SH-SY5Y (cell line): ENCODE measurements around the gene PRR35.

ENCODE experiments used
- GATA2 ChIP-seq: IDR thresholded peaks from 2 replicates; pipeline ENCODE4 v1.6.1; 2011; ENCODE audit warnings: mild to moderate bottlenecking, low read depth, low read length
- GATA3 ChIP-seq: IDR thresholded peaks from 2 replicates; pipeline ENCODE4 v1.6.1; 2011; ENCODE audit warnings: low read depth, mild to moderate bottlenecking, low read length, moderate library complexity

DNA sequence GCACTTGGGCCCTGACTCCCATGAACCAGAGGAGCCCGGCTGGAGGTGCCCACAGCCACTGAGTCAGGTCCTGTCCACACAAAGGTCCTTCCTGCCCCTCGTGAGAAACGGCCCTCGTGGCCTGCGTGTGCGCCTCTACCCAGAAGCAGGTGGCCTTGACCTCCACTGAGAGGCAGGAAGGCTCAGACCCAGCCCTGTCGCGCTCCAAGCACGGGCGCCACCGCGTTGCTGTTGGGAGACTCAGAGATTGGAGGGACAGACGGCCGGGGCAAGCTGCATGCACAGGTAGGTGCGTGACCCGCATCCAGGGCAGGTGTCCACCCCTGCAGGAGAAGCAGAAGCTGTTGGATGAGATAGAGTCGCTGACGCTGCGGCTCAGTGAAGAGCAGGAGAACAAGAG is 40.8 kb upstream of the PRR35 start:
- TF ChIP-seq GATA3, result no peak
- no peak for TF ChIP-seq GATA2
